Mucosa of descending colon (tissue), 3 donors: ENCODE measurements around the gene ODAD3. TPM values are rescaled to one million over a fixed set of nuclear protein-coding genes. Genes with fewer than 3 reads are reported as not detected.

Source experiments
- total RNA-seq, 3 donors: library from RNA; stranded (reverse); fragmentation: NEBNext Ultra II Directional in 2 of 3; extraction: Animal tissue kit (Norgen Biotek cat#: 25700) in 2 of 3; gene quantifications; one replicate each; pipeline versions ENCODE4 v1.2.1 to v1.2.4, GENCODE V29; 2021 to 2023
- donor health status: DM: no; HTN: no; CAD: no; lungs with moderate emphysema.
- donor health status: DM: no; HTN: no; CAD: no.
- donor health status: DM: no; HTN: yes; CAD: no.

Gene ODAD3
- total RNA-seq, 3 donors from 2014 or later, result 0.14 to 0.28 TPM; not detected in 1

Other genes with a start within 250 kb of the ODAD3 start
- gene KANK2, start 237.6 kb downstream of the ODAD3 start, total RNA-seq, result 100 to 1,000 TPM in 1 of 3 donors, 10 to 100 TPM in 2; 28.0 to 562 (median 77.5) TPM
- not detected for gene ANGPTL8, start 195.5 kb downstream of the ODAD3 start, total RNA-seq
- gene DOCK6, start 172.6 kb downstream of the ODAD3 start, total RNA-seq, result 10 to 100 TPM; 62.4 to 94.7 (median 62.8) TPM
- gene TSPAN16, start 139.0 kb downstream of the ODAD3 start, total RNA-seq, result not detected
- gene RAB3D, start 95.5 kb downstream of the ODAD3 start, total RNA-seq, result 10 to 100 TPM; 21.0 to 34.9 (median 33.9) TPM
- gene TMEM205, start 88.9 kb downstream of the ODAD3 start, total RNA-seq, result 10 to 100 TPM; 37.3 to 61.8 (median 55.7) TPM
- gene CCDC159, start 88.6 kb downstream of the ODAD3 start, total RNA-seq, result 10 to 100 TPM; 27.4 to 40.5 (median 38.8) TPM
- 10 to 100 TPM in 1 of 3 donors, 1 to 10 TPM in 2; 5.1 to 32.8 (median 7.4) TPM for gene PLPPR2, start 79.7 kb downstream of the ODAD3 start, total RNA-seq
- 1 to 10 TPM; 2.5 to 3.4 (median 3.3) TPM for gene SWSAP1, start 60.5 kb downstream of the ODAD3 start, total RNA-seq
- gene EPOR, start 50.8 kb downstream of the ODAD3 start, total RNA-seq, result 1 to 10 TPM; 2.8 to 4.7 (median 3.6) TPM
- 10 to 100 TPM; 10.7 to 15.1 (median 11.0) TPM for gene RGL3, start 15.8 kb downstream of the ODAD3 start, total RNA-seq
- gene PRKCSH, start 514 bp upstream of the ODAD3 start, total RNA-seq, result 100 to 1,000 TPM; 249 to 337 (median 302) TPM
- gene ELAVL3, start 45.9 kb upstream of the ODAD3 start, total RNA-seq, result 1 to 10 TPM in 1 of 3 donors, under 1 TPM in 1, not detected in 1; 0.51 to 2.5 TPM
- gene ZNF653, start 70.7 kb upstream of the ODAD3 start, total RNA-seq, result 10 to 100 TPM; 10.4 to 13.5 (median 10.9) TPM
- gene ECSIT, start 94.0 kb upstream of the ODAD3 start, total RNA-seq, result 10 to 100 TPM; 57.9 to 69.6 (median 59.1) TPM
- 1,000 to 10,000 TPM in 1 of 3 donors, 10 to 100 TPM in 2; 19.3 to 1,130 (median 71.6) TPM for gene CNN1, start 103.7 kb upstream of the ODAD3 start, total RNA-seq
- gene ELOF1, start 124.1 kb upstream of the ODAD3 start, total RNA-seq, result 10 to 100 TPM; 33.7 to 47.4 (median 42.6) TPM
- 10 to 100 TPM; 24.3 to 35.1 (median 24.9) TPM for gene ACP5, start 142.5 kb upstream of the ODAD3 start, total RNA-seq
- 10 to 100 TPM in 2 of 3 donors, 1 to 10 TPM in 1; 8.7 to 10.9 (median 10.5) TPM for gene ZNF627, start 162.4 kb upstream of the ODAD3 start, total RNA-seq